ENCODE measurements around the gene HECTD4. TPM values are rescaled to one million over a fixed set of nuclear protein-coding genes. Genes with fewer than 3 reads are reported as not detected.
"Not testable (repeated sequence)": the region's sequence is repeated elsewhere in the genome, so short reads cannot be mapped to it uniquely, and the experiment has no call there.

The HECTD4 gene
- total RNA-seq, 2 experiments from 2014 or later = 37.5 to 39.4 TPM

- not testable (repeated sequence) for H3K27ac Mint-ChIP-seq, DNase-seq, H3K27me3 Mint-ChIP-seq, H3K4me1 Mint-ChIP-seq, H3K9me3 Mint-ChIP-seq, H3K4me3 Mint-ChIP-seq
- ChIA-PET CTCF (interaction anchor here (0.8 kb wide), 1 partner anchor 47 kb away, joined by 4 read pairs; no protein-coding TSS in a partner anchor), POLR2A (interaction anchor here (1.0 kb wide), 1 partner anchor 10 kb away, joined by 3 read pairs; no protein-coding TSS in a partner anchor)
- H3K36me3 Mint-ChIP-seq (ENCODE audit: low read depth) = peaks cover 34% of the 10 kb centered on the region
Measured at GRCh38 chr12:112244902-112245301, 137.3 kb downstream of the HECTD4 start.

GRCh38 chr12:112243255-112244110 is 138.7 kb downstream of the HECTD4 start:
- Mint-ChIP-seq H3K4me3 (no peak overlapping the region), H3K4me1 (no peaks in the 10 kb centered on the region), H3K9me3 (no peaks in the 10 kb centered on the region), H3K27me3 (no peaks in the 10 kb centered on the region), H3K27ac (no peak overlapping the region), H3K36me3 (ENCODE audit: low read depth) (peaks cover 43% of the 10 kb centered on the region)
- DNase-seq = no peak
- POLR2A ChIA-PET = interaction anchor here (1.0 to 1.2 kb wide), 2 partner anchors 9 to 144 kb away, joined by 3 read pairs; no protein-coding TSS in a partner anchor
- CTCF ChIA-PET = interaction anchor here (0.8 kb wide), 1 partner anchor 45 kb away, joined by 4 read pairs; no protein-coding TSS in a partner anchor

- POLR2A ChIA-PET = no interaction called here
- no peak overlapping the region for H3K27ac Mint-ChIP-seq
- H3K4me1 Mint-ChIP-seq = no peaks in the 10 kb centered on the region
- peaks cover 45% of the 10 kb centered on the region for H3K36me3 Mint-ChIP-seq (ENCODE audit: low read depth)
- no peak for DNase-seq
- no peaks in the 10 kb centered on the region for H3K9me3 Mint-ChIP-seq
- H3K4me3 Mint-ChIP-seq = no peak overlapping the region
- CTCF ChIA-PET = no interaction called here
- H3K27me3 Mint-ChIP-seq = no peaks in the 10 kb centered on the region
Measured at GRCh38 chr12:112241176-112241575, 141.1 kb downstream of the HECTD4 start.

GRCh38 chr12:112239881-112240280 is 142.3 kb downstream of the HECTD4 start:
- Mint-ChIP-seq H3K27ac (no peak overlapping the region), H3K27me3 (no peaks in the 10 kb centered on the region), H3K4me3 (no peak overlapping the region), H3K9me3 (no peaks in the 10 kb centered on the region), H3K36me3 (ENCODE audit: low read depth) (peaks cover 48% of the 10 kb centered on the region), H3K4me1 (no peaks in the 10 kb centered on the region)
- CTCF ChIA-PET = interaction anchor here (0.6 kb wide), 1 partner anchor 139 kb away, joined by 3 read pairs; no protein-coding TSS in a partner anchor
- POLR2A ChIA-PET = interaction anchor here (0.6 kb wide), 1 partner anchor 486 kb away, joined by 3 read pairs; no protein-coding TSS in a partner anchor
- DNase-seq = no peak

- peaks cover 46% of the 10 kb centered on the region for H3K36me3 Mint-ChIP-seq (ENCODE audit: low read depth)
- no peak overlapping the region for H3K27ac Mint-ChIP-seq
- POLR2A ChIA-PET = no interaction called here
- H3K9me3 Mint-ChIP-seq = no peaks in the 10 kb centered on the region
- no peaks in the 10 kb centered on the region for H3K27me3 Mint-ChIP-seq
- no peak overlapping the region for H3K4me3 Mint-ChIP-seq
- no peaks in the 10 kb centered on the region for H3K4me1 Mint-ChIP-seq
- CTCF ChIA-PET = no interaction called here
- DNase-seq = no peak
Measured at GRCh38 chr12:112239020-112239419, 143.2 kb downstream of the HECTD4 start.

GRCh38 chr12:112238441-112238840 is 143.8 kb downstream of the HECTD4 start:
- Mint-ChIP-seq H3K36me3 (ENCODE audit: low read depth) (peaks cover 42% of the 10 kb centered on the region), H3K4me3 (no peak overlapping the region), H3K27ac (no peak overlapping the region), H3K4me1 (no peaks in the 10 kb centered on the region), H3K27me3 (no peaks in the 10 kb centered on the region), H3K9me3 (no peaks in the 10 kb centered on the region)
- no peak for DNase-seq
- CTCF ChIA-PET = no interaction called here
- POLR2A ChIA-PET = no interaction called here

- Mint-ChIP-seq H3K27ac (no peak overlapping the region), H3K4me1 (no peaks in the 10 kb centered on the region), H3K36me3 (ENCODE audit: low read depth) (peaks cover 31% of the 10 kb centered on the region), H3K4me3 (no peak overlapping the region), H3K9me3 (no peaks in the 10 kb centered on the region), H3K27me3 (no peaks in the 10 kb centered on the region)
- CTCF ChIA-PET = interaction anchor here (0.6 kb wide), 1 partner anchor 124 kb away, joined by 3 read pairs; no protein-coding TSS in a partner anchor
- no peak for DNase-seq
- POLR2A ChIA-PET = no interaction called here
Measured at GRCh38 chr12:112236786-112237185, 145.4 kb downstream of the HECTD4 start.

GRCh38 chr12:112236386-112236785 is 145.8 kb downstream of the HECTD4 start:
- POLR2A ChIA-PET = no interaction called here
- no peak for DNase-seq
- Mint-ChIP-seq H3K27me3 (no peaks in the 10 kb centered on the region), H3K4me3 (no peak overlapping the region), H3K4me1 (no peaks in the 10 kb centered on the region), H3K9me3 (no peaks in the 10 kb centered on the region), H3K27ac (no peak overlapping the region), H3K36me3 (ENCODE audit: low read depth) (peaks cover 27% of the 10 kb centered on the region)
- CTCF ChIA-PET = interaction anchor here (0.6 kb wide), 1 partner anchor 124 kb away, joined by 3 read pairs; no protein-coding TSS in a partner anchor

- DNase-seq = no peak
- CTCF ChIA-PET = no interaction called here
- Mint-ChIP-seq H3K9me3 (no peaks in the 10 kb centered on the region), H3K27me3 (no peaks in the 10 kb centered on the region), H3K4me1 (no peaks in the 10 kb centered on the region), H3K36me3 (ENCODE audit: low read depth) (peaks cover 31% of the 10 kb centered on the region), H3K27ac (no peak overlapping the region), H3K4me3 (no peak overlapping the region)
- POLR2A ChIA-PET = interaction anchor here (0.8 kb wide), 1 partner anchor 10 kb away, joined by 3 read pairs; no protein-coding TSS in a partner anchor
Measured at GRCh38 chr12:112234303-112234702, 147.9 kb downstream of the HECTD4 start.

GRCh38 chr12:112233242-112233641 is 149.0 kb downstream of the HECTD4 start:
- CTCF ChIA-PET = no interaction called here
- H3K9me3 Mint-ChIP-seq = no peaks in the 10 kb centered on the region
- H3K4me1 Mint-ChIP-seq = no peaks in the 10 kb centered on the region
- POLR2A ChIA-PET = no interaction called here
- no peak overlapping the region for H3K4me3 Mint-ChIP-seq
- no peak for DNase-seq
- peaks cover 28% of the 10 kb centered on the region for H3K36me3 Mint-ChIP-seq (ENCODE audit: low read depth)
- no peaks in the 10 kb centered on the region for H3K27me3 Mint-ChIP-seq
- no peak overlapping the region for H3K27ac Mint-ChIP-seq

GRCh38 chr12:112230136-112230535 is 152.1 kb downstream of the HECTD4 start:
- Mint-ChIP-seq H3K4me3 (no peak overlapping the region), H3K27me3 (no peaks in the 10 kb centered on the region), H3K9me3 (no peaks in the 10 kb centered on the region), H3K4me1 (no peaks in the 10 kb centered on the region), H3K36me3 (ENCODE audit: low read depth) (peaks cover 24% of the 10 kb centered on the region), H3K27ac (no peak overlapping the region)
- ChIA-PET POLR2A (no interaction called here), CTCF (interaction anchor here (1.0 kb wide), 1 partner anchor 290 kb away, joined by 3 read pairs; no protein-coding TSS in a partner anchor)
- DNase-seq = no peak

GRCh38 chr12:112226768-112227167 is 155.5 kb downstream of the HECTD4 start:
- ChIA-PET POLR2A (no interaction called here), CTCF (no interaction called here)
- H3K36me3 Mint-ChIP-seq (ENCODE audit: low read depth) = peaks cover 19% of the 10 kb centered on the region
- H3K9me3 Mint-ChIP-seq = no peaks in the 10 kb centered on the region
- no peak overlapping the region for H3K27ac Mint-ChIP-seq
- no peaks in the 10 kb centered on the region for H3K4me1 Mint-ChIP-seq
- DNase-seq = no peak
- no peak overlapping the region for H3K4me3 Mint-ChIP-seq
- H3K27me3 Mint-ChIP-seq = no peaks in the 10 kb centered on the region

- POLR2A ChIA-PET; H3K4me3 Mint-ChIP-seq; DNase-seq; CTCF ChIA-PET; H3K9me3 Mint-ChIP-seq; H3K27me3 Mint-ChIP-seq; H3K36me3 Mint-ChIP-seq (ENCODE audit: low read depth); H3K4me1 Mint-ChIP-seq; H3K27ac Mint-ChIP-seq: not testable (repeated sequence)
Measured at GRCh38 chr12:112220628-112221027, 161.6 kb downstream of the HECTD4 start.
